ENCODE measurements around the gene MLXIP. TPM values are rescaled to one million over a fixed set of nuclear protein-coding genes. Genes with fewer than 3 reads are reported as not detected.

MLXIP gene
- total RNA-seq, 4 donors from 2014 or later: 33.8 to 82.2 (median 50.9) TPM

DNA sequence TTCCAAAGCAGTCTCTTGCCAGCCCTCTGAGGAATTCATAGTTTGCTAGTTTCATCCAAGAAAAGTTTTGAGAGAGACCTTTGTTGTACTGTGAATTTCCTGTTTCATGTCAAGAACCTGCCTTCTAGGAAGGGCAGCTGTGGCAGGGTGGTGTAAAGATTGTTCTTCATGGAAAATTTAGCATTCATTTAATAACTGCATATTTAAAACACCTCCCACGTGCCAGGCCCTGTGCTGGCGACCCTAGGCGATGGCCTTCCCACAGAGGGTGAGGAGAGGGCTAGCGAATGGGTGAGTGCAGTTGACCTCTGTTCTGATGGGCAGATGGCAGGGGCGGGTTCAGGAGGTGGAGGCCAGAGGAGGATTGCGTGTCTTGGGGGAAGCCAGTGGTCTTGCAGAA is 43.2 kb downstream of the MLXIP start:
- Histone ChIP-seq H3K9me3 (no peaks in the 10 kb centered on the region), H3K4me1 (peaks cover 31 to 80% (median 72%) of the 10 kb centered on the region in 4 donors), H3K27ac (replicated peaks in 1 of 4) (no peak overlapping the region), H3K27me3 (no peaks in the 10 kb centered on the region), H3K4me3 (no peak overlapping the region), H3K36me3 (peaks cover 0 to 5% (median 2%) of the 10 kb centered on the region in 4 donors)
- intact Hi-C loops (cut with DNase I): no loop called here
- DNase-seq (ENCODE audit: extremely low spot score): no peak
- WGBS: 79% methylated on average over 6 of the region's 6 CpGs
- TF ChIP-seq EP300 (IDR thresholded peaks at IDR 0.05) (no peak), POLR2A (IDR thresholded peaks at IDR 0.05; ENCODE audit: low read depth) (no peak), POLR2AphosphoS5 (IDR thresholded peaks at IDR 0.05) (no peak)
- TF ChIP-seq, protein P1, sequence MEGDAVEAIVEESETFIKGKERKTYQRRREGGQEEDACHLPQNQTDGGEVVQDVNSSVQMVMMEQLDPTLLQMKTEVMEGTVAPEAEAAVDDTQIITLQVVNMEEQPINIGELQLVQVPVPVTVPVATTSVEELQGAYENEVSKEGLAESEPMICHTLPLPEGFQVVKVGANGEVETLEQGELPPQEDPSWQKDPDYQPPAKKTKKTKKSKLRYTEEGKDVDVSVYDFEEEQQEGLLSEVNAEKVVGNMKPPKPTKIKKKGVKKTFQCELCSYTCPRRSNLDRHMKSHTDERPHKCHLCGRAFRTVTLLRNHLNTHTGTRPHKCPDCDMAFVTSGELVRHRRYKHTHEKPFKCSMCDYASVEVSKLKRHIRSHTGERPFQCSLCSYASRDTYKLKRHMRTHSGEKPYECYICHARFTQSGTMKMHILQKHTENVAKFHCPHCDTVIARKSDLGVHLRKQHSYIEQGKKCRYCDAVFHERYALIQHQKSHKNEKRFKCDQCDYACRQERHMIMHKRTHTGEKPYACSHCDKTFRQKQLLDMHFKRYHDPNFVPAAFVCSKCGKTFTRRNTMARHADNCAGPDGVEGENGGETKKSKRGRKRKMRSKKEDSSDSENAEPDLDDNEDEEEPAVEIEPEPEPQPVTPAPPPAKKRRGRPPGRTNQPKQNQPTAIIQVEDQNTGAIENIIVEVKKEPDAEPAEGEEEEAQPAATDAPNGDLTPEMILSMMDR (IDR thresholded peaks at IDR 0.05): no peak

DNA sequence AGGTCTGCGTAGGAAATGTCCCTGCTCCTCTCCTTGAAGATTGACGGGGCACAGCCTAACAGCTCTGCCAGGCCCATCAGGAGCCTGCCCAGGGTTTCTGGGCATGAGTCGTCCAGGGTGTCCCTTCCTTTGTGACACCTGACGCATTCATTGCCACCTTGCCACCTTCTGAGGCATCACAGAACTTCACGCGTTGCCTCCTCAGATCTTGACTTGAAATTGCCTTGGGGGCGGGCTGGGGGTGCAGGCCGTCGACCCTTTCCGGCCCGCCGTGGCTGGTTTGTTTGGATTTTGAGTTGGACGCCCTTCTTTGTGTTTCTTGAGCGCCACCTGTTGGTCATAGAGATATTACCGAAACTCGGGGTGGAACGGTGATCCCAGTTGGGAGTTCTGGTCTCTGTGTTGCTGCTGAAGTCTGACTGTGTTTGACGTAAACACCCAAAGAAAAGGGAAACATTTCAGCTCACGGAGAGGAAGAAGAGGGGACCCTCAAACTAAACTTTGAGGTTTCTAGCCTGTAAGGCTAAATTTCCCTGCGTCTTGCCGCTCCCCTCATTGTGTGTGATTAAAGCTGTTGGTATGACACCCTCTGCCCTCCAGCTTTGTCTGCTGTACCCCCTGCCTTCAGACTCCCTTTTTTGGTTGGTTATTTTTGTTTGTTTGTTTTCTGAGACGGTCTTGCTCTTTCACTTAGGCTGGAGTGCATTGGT is 44.6 kb downstream of the MLXIP start:
- 28% methylated on average over 13 of the region's 22 CpGs for WGBS
- Histone ChIP-seq H3K4me3 (peak overlapping the region in 2 of 4 donors; percentile 10 to 30), H3K27ac (replicated peaks in 1 of 4) (peak overlapping the region in 2 of 4 donors; percentile 27 to 28), H3K4me1 (peaks cover 28 to 80% (median 71%) of the 10 kb centered on the region in 4 donors), H3K9me3 (no peaks in the 10 kb centered on the region), H3K27me3 (no peaks in the 10 kb centered on the region), H3K36me3 (peaks cover 4 to 13% (median 10%) of the 10 kb centered on the region in 4 donors)
- intact Hi-C loops (cut with DNase I): loop anchor here (1.0 kb wide), 1 partner anchor 70 kb away; no protein-coding TSS in a partner anchor
- no peak for TF ChIP-seq POLR2A (IDR thresholded peaks at IDR 0.05; ENCODE audit: low read depth)
- no peak for TF ChIP-seq EP300 (IDR thresholded peaks at IDR 0.05)
- TF ChIP-seq, protein P1 (IDR thresholded peaks at IDR 0.05): peak; percentile 75 to 81 (median 78)
- TF ChIP-seq POLR2AphosphoS5 (IDR thresholded peaks at IDR 0.05): peak in 1 of 2 donors; percentile 24
- no peak for DNase-seq (ENCODE audit: extremely low spot score)

DNA sequence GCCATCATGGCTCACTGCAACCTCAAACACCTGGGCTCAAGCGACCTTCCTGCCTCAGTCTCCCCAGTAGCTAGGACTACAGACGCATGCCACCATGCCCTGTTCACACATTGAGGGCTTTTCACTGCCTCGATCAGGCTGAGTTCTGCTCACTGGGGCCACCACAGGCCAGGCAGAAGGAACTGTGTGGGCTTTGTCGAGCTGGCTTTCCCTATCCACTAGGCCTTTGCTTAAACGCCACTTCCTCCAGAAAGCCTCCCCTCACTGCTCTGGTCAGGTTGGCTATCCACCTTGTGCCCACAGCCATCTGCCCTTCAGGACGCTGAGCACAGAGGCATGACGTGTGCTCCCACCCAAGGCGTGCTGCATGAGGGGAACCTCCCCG is 45.2 kb downstream of the MLXIP start:
- H3K36me3 ChIP-seq: peaks cover 10 to 18% (median 16%) of the 10 kb centered on the region in 4 donors
- peak overlapping the region in 1 of 4 donors; percentile 28 for H3K27ac ChIP-seq (replicated peaks in 1 of 4)
- H3K9me3 ChIP-seq: no peaks in the 10 kb centered on the region
- TF ChIP-seq EP300 (IDR thresholded peaks at IDR 0.05): no peak
- no peak for TF ChIP-seq POLR2A (IDR thresholded peaks at IDR 0.05; ENCODE audit: low read depth)
- TF ChIP-seq POLR2AphosphoS5 (IDR thresholded peaks at IDR 0.05): no peak
- 76% methylated on average over 9 of the region's 9 CpGs for WGBS
- DNase-seq (ENCODE audit: extremely low spot score): no peak
- peaks cover 30 to 79% (median 70%) of the 10 kb centered on the region in 4 donors for H3K4me1 ChIP-seq
- intact Hi-C loops (cut with DNase I): loop anchor here (1.0 kb wide), 1 partner anchor 70 kb away; no protein-coding TSS in a partner anchor
- no peaks in the 10 kb centered on the region for H3K27me3 ChIP-seq
- no peak overlapping the region for H3K4me3 ChIP-seq

DNA sequence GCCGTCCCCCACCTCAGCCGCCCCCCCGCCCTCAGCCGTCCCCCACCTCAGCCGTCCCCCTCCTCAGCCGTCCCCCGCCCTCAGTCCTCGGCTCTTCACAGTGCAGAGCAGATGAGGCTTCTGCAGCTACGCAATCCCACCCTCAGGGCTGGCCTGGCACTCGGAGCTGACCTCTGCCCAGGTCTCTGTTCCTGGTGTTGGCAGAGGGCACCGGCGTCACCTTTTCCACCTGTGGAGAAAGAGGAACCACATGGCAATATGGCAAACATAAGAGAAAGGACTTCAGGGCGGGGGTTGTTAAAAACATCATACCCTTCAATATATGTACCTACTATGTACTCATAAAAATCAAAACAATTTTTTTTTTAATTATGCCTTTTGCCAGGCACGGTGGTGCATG is 45.8 kb downstream of the MLXIP start:
- Histone ChIP-seq H3K27me3 (no peaks in the 10 kb centered on the region), H3K4me3 (no peak overlapping the region), H3K4me1 (peaks cover 30 to 79% (median 70%) of the 10 kb centered on the region in 4 donors), H3K36me3 (peaks cover 16 to 24% (median 22%) of the 10 kb centered on the region in 4 donors), H3K9me3 (no peaks in the 10 kb centered on the region), H3K27ac (replicated peaks in 1 of 4) (no peak overlapping the region)
- intact Hi-C loops (cut with DNase I): no loop called here
- DNase-seq (ENCODE audit: extremely low spot score): no peak
- 96% methylated on average over 7 of the region's 14 CpGs for WGBS
- TF ChIP-seq POLR2AphosphoS5 (IDR thresholded peaks at IDR 0.05): no peak

DNA sequence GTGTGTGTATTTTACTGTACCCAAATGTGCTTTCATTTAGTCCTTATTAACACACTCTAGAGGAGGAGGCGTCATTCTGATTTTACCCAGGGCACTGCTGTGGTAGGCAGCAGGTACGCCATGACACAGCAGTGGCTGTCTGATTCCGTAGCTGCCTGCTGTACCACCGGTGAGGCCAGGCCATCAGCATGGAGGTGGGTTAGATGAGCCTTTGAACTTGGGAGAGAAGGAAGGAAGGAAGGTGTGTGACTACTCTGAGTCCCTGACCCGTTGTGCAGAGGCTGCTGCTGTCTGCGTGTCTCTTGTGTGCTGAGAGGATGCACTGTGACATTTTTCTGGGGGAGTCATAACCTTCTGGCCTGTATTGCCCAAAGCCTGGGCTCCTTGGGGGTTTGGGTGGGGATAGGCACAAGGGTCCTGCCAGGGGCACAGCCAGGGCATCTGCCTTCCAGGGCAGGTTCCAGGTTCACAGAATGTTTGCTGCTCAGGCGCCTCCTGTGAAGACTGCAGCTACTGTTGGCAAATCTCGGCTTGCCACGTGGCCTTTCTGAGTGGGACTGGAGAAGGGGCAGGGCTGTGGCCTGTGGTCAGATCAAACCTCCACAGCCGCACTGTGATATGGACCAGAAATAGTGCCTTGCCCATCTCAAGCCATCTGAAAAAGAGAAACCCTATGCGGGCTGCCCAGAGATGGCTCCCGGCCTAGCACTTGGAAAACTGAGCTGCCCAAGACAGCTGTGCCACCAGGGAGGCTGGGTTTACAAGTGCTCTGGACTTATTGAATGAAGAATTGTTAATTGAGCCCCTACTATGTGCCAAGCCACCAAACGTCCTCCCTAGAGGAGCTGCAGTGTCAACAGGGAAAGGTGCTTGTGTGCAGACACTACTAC is 47.1 kb downstream of the MLXIP start:
- no peaks in the 10 kb centered on the region for H3K27me3 ChIP-seq
- TF ChIP-seq, protein P1 (IDR thresholded peaks at IDR 0.05): no peak
- TF ChIP-seq EP300 (IDR thresholded peaks at IDR 0.05) (no peak), POLR2AphosphoS5 (IDR thresholded peaks at IDR 0.05) (no peak), POLR2A (IDR thresholded peaks at IDR 0.05; ENCODE audit: low read depth) (no peak)
- peaks cover 27 to 38% (median 35%) of the 10 kb centered on the region in 4 donors for H3K36me3 ChIP-seq
- no peak overlapping the region for H3K4me3 ChIP-seq
- H3K27ac ChIP-seq (replicated peaks in 1 of 4): no peak overlapping the region
- H3K4me1 ChIP-seq: peaks cover 30 to 68% (median 62%) of the 10 kb centered on the region in 4 donors
- intact Hi-C loops (cut with DNase I): no loop called here
- WGBS: 74% methylated on average over 10 of the region's 13 CpGs
- DNase-seq (ENCODE audit: extremely low spot score): no peak
- no peaks in the 10 kb centered on the region for H3K9me3 ChIP-seq
